DOHH2 (cell line): Measurements from ENCODE around the gene CMIP.
"Not testable (repeated sequence)": the region's sequence is repeated elsewhere in the genome, so short reads cannot be mapped to it uniquely, and the experiment has no call there.

Experiments
- H3F3A ChIP-seq: fragments of 200-600 bp; sonication (generic), shearing (Covaris generic); 2 replicates; pipeline ENCODE4 v1.6.0; 2016; ENCODE audit warnings: antibody characterized with exemption, mild to moderate bottlenecking; ENCODE audit not compliant: control insufficient read depth, insufficient read depth
- H3K27ac ChIP-seq: fragments of 200-600 bp; sonication (generic); 2 replicates; pipeline ENCODE4 v1.5.1; 2014; ENCODE audit warnings: low read depth, mild to moderate bottlenecking, low read length, moderate library complexity
- H3K27me3 ChIP-seq: fragments of 200-600 bp; sonication (generic); 2 replicates; pipeline ENCODE4 v1.6.1; 2014; ENCODE audit warnings: mild to moderate bottlenecking, low read length, mixed read lengths; ENCODE audit not compliant: control insufficient read depth
- H3K36me3 ChIP-seq: fragments of 200-600 bp; sonication (generic); 2 replicates; pipeline ENCODE4 v1.6.1; 2014; ENCODE audit warnings: mild to moderate bottlenecking, low read length, moderate library complexity, mixed read lengths; ENCODE audit not compliant: control insufficient read depth
- H3K4me1 ChIP-seq: fragments of 200-600 bp; sonication (generic); 2 replicates; pipeline ENCODE4 v1.6.1; 2014; ENCODE audit warnings: mild to moderate bottlenecking, low read length, mixed read lengths; ENCODE audit not compliant: control insufficient read depth
- H3K4me2 ChIP-seq: fragments of 200-600 bp; sonication (generic); 2 replicates; pipeline ENCODE4 v1.6.0; 2014; ENCODE audit warnings: mild to moderate bottlenecking, low read length, moderate library complexity
- H3K4me3 ChIP-seq: fragments of 200-600 bp; sonication (generic); 2 replicates; pipeline ENCODE4 v1.5.1; 2014; ENCODE audit warnings: mild to moderate bottlenecking, low read length, mixed read lengths
- H3K79me2 ChIP-seq: fragments of 200-600 bp; sonication (generic); 2 replicates; pipeline ENCODE4 v1.6.1; 2014; ENCODE audit warnings: mild to moderate bottlenecking, low read length, mixed read lengths; ENCODE audit not compliant: control insufficient read depth
- H3K9me2 ChIP-seq: fragments of 200-600 bp; sonication (generic); replicated peaks from 2 replicates; pipeline ENCODE4 v1.6.1; 2014; ENCODE audit warnings: mild to moderate bottlenecking, low read length, mixed read lengths; ENCODE audit not compliant: control insufficient read depth
- H3K9me3 ChIP-seq: fragments of 200-600 bp; sonication (generic); 2 replicates; pipeline ENCODE4 v1.6.1; 2014; ENCODE audit warnings: antibody characterized with exemption, low read length, mixed read lengths; ENCODE audit not compliant: control insufficient read depth, insufficient read depth
- H4K20me1 ChIP-seq: fragments of 200-600 bp; sonication (generic); 2 replicates; pipeline ENCODE4 v1.6.0; 2014; ENCODE audit warnings: low read depth, mild to moderate bottlenecking, antibody characterized with exemption, low read length, moderate library complexity; ENCODE audit not compliant: control insufficient read depth, insufficient read depth
- CTCF ChIP-seq: fragments of 200-600 bp; sonication (generic); IDR thresholded peaks from one replicate; pipeline ENCODE4 v1.5.1; 2014; ENCODE audit warnings: antibody characterized with exemption, mild to moderate bottlenecking, low read depth, low read length; ENCODE audit not compliant: poor library complexity, severe bottlenecking
- EZH2phosphoT487 ChIP-seq: fragments of 200-600 bp; sonication (generic); IDR thresholded peaks from 2 replicates; pipeline ENCODE4 v1.6.1; 2017; ENCODE audit warnings: borderline replicate concordance, mild to moderate bottlenecking, antibody characterized with exemption, low read length, moderate library complexity, mixed read lengths

CMIP gene

GRCh38 chr16:81421536-81421935 is 23.1 kb upstream of the CMIP start:
- TF ChIP-seq EZH2phosphoT487 (no peak), CTCF (no peak)
- H3K9me2 ChIP-seq = no peaks in the 10 kb centered on the region
- no peak overlapping the region for H3K4me3 ChIP-seq
- no peaks in the 10 kb centered on the region for H3K36me3 ChIP-seq
- no peaks in the 10 kb centered on the region for H3K9me3 ChIP-seq
- H3K79me2 ChIP-seq = no peaks in the 10 kb centered on the region
- H3K4me1 ChIP-seq = peaks cover 38% of the 10 kb centered on the region
- H3F3A ChIP-seq = peaks cover 5% of the 10 kb centered on the region; the same call in 1 of the 2 replicates
- no peaks in the 10 kb centered on the region for H4K20me1 ChIP-seq
- H3K27ac ChIP-seq = no peak overlapping the region
- H3K4me2 ChIP-seq = peak overlapping the region; percentile 27
- no peaks in the 10 kb centered on the region for H3K27me3 ChIP-seq

- not testable (repeated sequence) for H3K9me3 ChIP-seq, H3F3A ChIP-seq, H3K27ac ChIP-seq, H4K20me1 ChIP-seq, H3K4me2 ChIP-seq, H3K9me2 ChIP-seq, H3K27me3 ChIP-seq, H3K79me2 ChIP-seq, H3K4me3 ChIP-seq, H3K36me3 ChIP-seq
- H3K4me1 ChIP-seq = peaks cover 44% of the 10 kb centered on the region
These were observed 22.5 kb upstream of the CMIP start for GRCh38 chr16:81422153-81422552.

- Histone ChIP-seq H4K20me1 (no peaks in the 10 kb centered on the region), H3K27me3 (peaks cover 3% of the 10 kb centered on the region; the same call in 1 of the 2 replicates), H3K4me1 (peaks cover 64% of the 10 kb centered on the region), H3K4me3 (no peak overlapping the region), H3K4me2 (peak overlapping the region; percentile 20), H3K36me3 (no peaks in the 10 kb centered on the region), H3K79me2 (no peaks in the 10 kb centered on the region), H3K9me3 (no peaks in the 10 kb centered on the region), H3K9me2 (no peaks in the 10 kb centered on the region), H3F3A (peaks cover 16% of the 10 kb centered on the region), H3K27ac (no peak overlapping the region)
- TF ChIP-seq CTCF (no peak), EZH2phosphoT487 (no peak)
These were observed 19.8 kb upstream of the CMIP start for GRCh38 chr16:81424771-81425170.

GRCh38 chr16:81427219-81427618 is 17.4 kb upstream of the CMIP start:
- Histone ChIP-seq H3K4me1 (peaks cover 62% of the 10 kb centered on the region), H3K27ac (no peak overlapping the region), H3K9me2 (no peaks in the 10 kb centered on the region), H3K36me3 (no peaks in the 10 kb centered on the region), H3K4me3 (no peak overlapping the region), H3K9me3 (no peaks in the 10 kb centered on the region), H3K79me2 (no peaks in the 10 kb centered on the region), H4K20me1 (no peaks in the 10 kb centered on the region), H3K4me2 (no peak overlapping the region), H3K27me3 (peaks cover 3% of the 10 kb centered on the region; the same call in 1 of the 2 replicates), H3F3A (peaks cover 16% of the 10 kb centered on the region)
- TF ChIP-seq EZH2phosphoT487 = no peak
- no peak for TF ChIP-seq CTCF
